HG03520 (cell line): ENCODE data around the gene SLC22A23.

Experiments
- ATAC-seq: cut with Tn5 transposase; IDR thresholded peaks from one replicate; pipeline ENCODE4 v1.9.1; 2021; ENCODE audit warnings: mild to moderate bottlenecking, moderate library complexity; ENCODE audit not compliant: unreplicated experiment

The SLC22A23 gene

GRCh38 chr6:3446184-3446583, 10.7 kb downstream of the SLC22A23 start:
- ATAC-seq = no peak

- no peak for ATAC-seq
Observed at GRCh38 chr6:3444276-3445088, 12.4 kb downstream of the SLC22A23 start.

GRCh38 chr6:3443221-3443515, 13.7 kb downstream of the SLC22A23 start:
- ATAC-seq = no peak

- no peak for ATAC-seq
Observed at GRCh38 chr6:3442431-3443220, 14.2 kb downstream of the SLC22A23 start.

GRCh38 chr6:3440911-3441310, 15.9 kb downstream of the SLC22A23 start:
- no peak for ATAC-seq

- ATAC-seq = no peak
Observed at GRCh38 chr6:3439961-3440360, 16.9 kb downstream of the SLC22A23 start.

GRCh38 chr6:3438190-3439167, 18.4 kb downstream of the SLC22A23 start:
- no peak for ATAC-seq

GRCh38 chr6:3433005-3433404, 23.8 kb downstream of the SLC22A23 start:
- no peak for ATAC-seq

- ATAC-seq = no peak
Observed at GRCh38 chr6:3432416-3432815, 24.4 kb downstream of the SLC22A23 start.

GRCh38 chr6:3431994-3432393, 24.9 kb downstream of the SLC22A23 start:
- ATAC-seq = no peak

GRCh38 chr6:3429211-3429610, 27.6 kb downstream of the SLC22A23 start:
- no peak for ATAC-seq

GRCh38 chr6:3428700-3429099, 28.1 kb downstream of the SLC22A23 start:
- no peak for ATAC-seq

- ATAC-seq = no peak
Observed at GRCh38 chr6:3428247-3428646, 28.6 kb downstream of the SLC22A23 start.

- no peak for ATAC-seq
Observed at GRCh38 chr6:3427687-3428085, 29.2 kb downstream of the SLC22A23 start.

GRCh38 chr6:3426927-3427686, 29.7 kb downstream of the SLC22A23 start:
- no peak for ATAC-seq

- no peak for ATAC-seq
Observed at GRCh38 chr6:3426091-3426926, 30.5 kb downstream of the SLC22A23 start.

GRCh38 chr6:3425574-3425973, 31.3 kb downstream of the SLC22A23 start:
- no peak for ATAC-seq

- no peak for ATAC-seq
Observed at GRCh38 chr6:3424185-3424927, 32.5 kb downstream of the SLC22A23 start.
